ENCODE measurements around the gene CDC123.
A peak's percentile ranks its signal among the peaks of the same experiment; 100 is the strongest.
"Not testable (repeated sequence)": the region's sequence is repeated elsewhere in the genome, so short reads cannot be mapped to it uniquely, and the experiment has no call there.

CDC123 gene

DNA sequence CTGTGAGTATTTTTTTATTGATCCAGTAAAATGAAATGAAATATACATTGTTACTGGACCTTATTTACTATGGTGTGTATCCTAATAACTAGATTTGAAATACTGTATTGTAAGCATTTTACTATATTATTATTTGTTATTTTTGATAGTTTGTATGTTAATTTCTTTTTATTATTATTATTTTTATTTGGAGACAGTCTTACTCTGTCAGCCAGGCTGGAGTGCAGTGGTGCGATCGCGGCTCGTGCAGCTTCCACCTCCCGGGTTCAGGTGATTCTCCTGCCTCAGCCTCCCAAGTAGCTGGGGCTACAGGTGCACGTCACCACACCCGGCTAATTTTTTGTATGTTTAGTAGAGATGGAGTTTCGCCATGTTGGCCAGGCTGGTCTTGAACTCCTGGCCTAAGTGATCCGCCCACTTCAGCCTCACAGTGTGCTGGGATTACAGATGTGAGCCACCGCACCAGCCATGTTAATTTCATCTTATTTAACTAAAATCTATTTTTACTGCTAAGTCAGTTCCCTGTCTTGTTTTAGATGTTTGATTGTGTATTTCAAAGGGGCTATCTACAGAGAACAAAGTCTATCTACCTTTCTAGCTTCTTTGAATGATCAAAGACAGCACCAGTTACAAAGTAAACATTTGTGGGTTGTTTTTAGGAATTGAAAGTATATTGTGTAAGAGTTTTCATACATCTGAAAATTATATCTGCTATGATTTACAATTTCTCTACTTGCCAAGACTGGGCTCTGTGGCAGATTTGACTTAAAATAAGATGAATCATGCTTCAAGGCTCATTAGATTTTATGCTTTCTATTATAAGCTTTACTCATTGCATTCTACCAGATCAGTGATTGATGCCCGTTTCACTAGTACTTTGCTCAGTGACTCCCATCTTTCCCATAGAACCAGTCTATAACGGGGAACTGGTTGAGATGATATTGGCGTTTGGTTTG is 41.6 kb downstream of the CDC123 start:
- DNase-seq, result no peak

DNA sequence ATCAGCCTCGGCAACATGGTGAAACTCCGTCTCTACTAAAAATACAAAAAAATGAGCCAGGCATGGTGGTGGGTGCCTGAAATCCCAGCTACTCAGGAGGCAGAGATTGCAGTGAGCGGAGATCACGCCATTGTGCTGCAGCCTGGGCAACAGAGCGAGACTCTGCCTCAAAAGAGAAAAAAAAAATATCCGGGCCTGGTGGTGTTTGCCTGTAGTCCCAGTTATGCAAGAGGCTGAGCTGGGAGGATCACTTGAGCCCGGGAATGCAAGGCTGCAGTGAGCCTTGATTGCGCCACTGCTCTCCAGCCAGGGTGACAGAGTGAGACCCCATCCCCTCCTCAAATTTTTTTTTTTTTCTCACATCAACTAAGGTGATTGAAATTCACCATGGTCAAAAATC is 42.8 kb downstream of the CDC123 start:
- no peak for DNase-seq

DNA sequence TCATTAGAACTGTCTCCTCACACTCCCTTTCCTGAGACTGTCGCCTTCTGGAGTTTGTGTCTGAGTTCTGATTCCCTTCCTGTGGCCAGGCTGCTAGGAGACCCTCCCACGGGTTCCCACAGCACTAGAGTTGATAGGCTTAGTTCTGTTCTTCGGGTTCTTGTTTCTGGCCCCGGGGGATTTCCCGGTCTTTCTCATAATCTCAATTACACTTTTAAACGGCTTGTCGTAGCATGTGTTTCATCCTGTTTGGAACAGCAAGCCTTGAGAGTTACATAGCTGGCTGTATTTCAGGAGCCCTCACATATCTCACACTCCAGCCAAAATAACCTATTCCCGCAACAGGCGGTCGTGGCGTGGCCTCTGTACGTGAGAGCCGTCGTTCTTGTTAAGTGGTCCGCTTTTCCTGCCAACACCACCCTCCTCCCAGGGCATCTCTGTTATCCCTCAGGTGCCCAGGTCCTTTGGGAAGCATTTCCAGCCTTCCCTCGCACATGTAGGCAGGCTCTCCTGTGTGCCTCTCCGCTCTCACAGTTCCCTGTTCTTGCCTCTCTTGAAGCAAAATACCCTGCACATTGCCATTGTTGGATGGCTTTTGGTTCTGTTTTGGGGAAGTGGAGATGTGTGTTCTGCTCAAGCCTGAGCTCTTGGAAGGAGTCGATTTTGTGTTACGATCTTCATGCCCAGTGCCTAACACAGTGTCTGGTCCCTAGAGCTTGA is 46.0 kb downstream of the CDC123 start:
- no peak for DNase-seq

DNA sequence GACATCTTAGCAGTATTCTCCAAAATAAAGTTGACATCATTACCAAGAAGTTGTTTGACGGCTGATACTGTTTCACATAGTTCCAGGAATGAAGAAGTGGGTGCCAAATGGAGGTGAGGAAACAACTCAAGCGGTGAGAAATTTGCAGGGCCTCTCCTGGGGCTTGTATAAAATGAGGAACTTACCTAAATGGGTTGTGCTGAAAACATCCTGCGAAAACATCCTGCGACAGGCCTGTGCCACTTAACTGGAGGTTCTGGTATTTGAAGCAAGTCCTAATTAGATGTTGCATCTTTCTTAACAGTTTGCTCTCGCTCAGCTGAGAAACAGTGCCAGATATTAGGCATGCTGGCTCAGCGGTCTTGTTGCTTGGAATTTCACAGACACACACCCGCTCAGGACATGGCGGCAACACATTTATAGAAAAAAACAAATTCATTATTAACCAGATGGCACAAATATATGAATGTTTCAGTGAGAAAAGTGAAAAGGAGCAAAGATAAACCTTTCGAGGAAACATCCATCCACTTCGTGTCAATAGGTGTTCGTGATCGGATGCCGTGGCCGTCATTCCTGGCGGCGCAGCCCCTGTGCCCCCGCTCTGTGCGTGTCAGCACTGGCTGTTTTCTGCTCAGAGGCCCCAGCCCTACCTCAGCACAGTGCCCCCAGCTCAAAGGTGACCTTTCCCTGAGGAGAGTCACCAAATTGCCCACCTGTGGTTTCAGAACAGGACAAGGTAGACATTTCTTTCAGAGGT is 48.1 kb downstream of the CDC123 start:
- DNase-seq, result no peak

DNA sequence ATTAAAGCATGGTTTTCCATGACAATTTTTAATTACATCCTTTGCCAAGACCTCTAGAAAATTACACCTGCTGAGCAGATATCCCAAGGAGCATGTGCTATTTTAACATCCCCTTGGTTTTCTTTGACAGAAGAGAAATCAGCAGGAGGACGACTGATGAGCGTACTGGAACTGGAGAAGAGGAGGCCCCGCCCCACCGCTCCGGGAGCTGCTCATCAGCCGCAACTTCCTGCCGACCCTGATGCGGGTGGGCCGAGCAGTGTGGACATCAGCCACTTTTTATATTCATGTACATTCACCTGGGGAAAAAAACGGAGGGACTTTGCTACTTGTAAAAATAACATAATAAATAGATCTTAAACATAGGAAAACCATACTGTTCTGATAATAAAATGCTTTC is 54.2 kb downstream of the CDC123 start:
- DNase-seq, result peak; percentile 35

DNA sequence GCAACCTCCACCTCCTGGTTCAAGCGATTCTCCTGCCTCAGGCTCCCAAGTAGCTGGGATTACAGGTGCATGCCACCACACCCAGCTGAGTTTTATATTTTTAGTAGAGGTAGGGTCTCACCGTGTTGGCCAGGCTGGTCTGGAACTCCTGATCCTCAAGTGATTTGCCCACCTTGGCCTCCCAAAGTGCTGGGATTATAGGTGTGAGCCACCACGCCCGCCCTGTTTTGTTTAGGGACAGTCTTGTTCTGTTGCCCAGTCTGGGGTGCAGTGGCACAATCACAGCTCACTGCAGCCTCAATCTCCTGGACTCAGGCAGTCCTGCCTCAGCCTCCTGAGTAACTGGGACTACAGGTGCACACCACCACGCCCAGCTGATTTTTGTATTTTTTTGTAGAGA is 54.7 kb downstream of the CDC123 start:
- DNase-seq, result not testable (repeated sequence)

DNA sequence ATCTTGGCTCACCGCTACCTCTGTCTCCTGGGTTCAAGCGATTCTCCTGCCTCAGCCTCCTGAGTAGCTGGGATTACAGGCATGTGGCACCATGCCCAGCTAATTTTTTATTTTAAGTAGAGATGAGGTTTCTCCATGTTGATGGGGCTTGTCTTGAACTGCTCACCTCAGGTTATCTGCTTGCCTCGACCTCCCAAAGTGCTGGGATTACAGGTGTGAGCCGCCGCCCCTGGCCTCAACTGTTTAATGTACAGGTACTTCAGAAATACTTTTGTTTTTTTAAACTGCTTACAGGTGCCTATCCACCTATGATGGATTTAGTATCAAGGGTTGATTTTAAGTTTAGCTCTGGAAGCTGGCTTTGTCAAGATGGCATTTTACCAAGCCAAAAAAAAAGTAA is 55.6 kb downstream of the CDC123 start:
- DNase-seq, result no peak

DNA sequence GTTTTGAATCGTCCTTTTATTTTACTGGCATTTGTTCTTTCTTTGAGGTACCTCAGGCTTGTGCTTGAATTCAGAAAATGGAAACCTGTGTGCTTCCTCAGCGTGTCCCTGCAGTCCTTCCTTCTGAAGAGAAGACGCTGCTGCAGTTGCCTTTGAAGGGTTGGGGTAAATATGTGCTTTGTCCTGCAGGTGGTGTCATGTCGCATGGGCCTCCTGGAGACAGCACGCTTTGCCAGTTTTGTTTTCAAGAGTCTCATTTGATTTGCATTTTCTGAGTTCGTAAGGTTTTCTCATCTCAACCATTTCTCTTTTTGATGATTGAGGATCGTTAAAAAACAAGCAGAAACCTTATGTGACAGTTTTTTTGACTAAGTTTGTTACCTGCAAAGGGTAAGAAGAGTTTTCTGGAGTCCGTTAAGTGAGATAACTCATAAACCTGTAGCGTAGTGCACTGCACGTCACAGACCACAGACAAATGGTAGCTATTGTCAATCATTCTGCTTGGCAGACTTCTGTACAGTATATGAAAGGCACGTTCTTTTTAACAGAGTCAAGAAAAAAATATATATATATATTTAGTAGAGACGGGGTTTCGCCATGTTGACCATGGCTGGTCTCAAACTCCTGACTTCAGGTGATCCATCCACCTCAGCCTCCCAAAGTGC is 57.0 kb downstream of the CDC123 start:
- no peak for DNase-seq

DNA sequence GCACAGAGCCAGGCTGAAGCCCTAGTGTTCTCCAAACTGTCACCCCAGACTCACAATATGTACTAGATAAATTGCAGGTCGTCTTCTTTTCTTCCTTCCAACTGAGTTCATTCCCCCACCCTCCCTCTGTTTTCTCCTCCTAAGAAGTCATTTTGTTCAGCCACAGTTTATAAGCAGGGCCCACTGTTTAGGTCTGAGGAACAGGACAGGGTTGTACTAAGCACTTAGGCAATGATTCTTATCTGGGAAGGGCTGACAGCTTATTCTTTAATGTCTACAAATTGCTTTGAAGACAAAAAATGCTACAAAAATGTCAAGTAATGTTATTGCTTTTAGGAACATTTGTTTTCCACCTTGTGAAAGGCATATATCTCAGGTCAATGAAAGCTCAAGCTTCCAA is 59.1 kb downstream of the CDC123 start:
- no peak for DNase-seq

DNA sequence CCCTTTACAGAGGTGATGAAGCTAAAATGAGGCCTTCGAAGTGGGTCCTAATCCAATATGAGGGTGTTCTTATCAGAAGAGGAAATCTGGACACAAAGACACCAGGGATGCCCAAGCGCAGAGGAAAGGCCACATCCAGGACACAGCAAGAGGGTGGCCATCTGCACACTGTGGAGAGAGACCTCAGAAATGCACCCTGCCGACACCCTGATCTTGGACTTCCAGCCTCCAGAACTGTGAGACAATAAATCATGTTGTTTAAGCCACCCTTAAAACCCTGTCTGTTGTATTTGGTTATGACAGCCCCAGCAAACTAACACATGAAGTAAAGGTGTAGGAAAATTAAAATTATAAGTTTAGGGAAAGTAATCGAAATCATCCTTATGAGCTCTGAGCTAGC is 64.0 kb downstream of the CDC123 start:
- no peak for DNase-seq

DNA sequence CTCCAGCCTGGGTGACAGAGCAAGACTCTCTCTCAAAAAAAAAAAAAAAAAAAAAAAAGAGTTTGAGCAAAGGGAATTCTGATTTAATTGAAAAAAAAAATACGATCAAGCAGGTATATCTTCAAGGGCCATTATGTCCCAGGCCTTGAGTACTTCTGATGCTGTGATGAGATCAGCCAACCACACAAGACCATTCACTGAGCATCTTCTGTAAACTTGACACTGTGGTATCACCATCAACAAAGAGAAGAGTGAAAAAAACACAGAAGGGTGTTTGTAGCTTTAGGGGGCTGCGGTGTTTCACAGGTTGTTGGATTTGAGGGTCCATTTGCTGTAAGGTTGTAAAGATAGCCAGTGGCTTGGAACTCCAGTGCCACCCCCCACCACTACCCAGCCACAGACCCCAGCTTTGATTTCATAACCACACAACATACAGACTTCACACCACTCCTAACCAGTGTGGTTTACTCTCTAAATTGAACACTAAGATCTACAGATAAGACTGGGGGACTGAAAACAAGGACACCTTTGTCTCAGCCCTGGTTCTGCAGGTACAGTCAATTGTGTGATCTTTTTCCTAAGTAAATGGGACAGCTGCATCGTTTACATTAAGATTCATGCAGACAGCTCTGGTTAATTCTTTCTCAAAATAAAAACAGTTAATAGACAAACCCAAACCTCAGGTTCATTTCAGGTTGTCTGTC is 66.4 kb downstream of the CDC123 start:
- no peak for DNase-seq

DNA sequence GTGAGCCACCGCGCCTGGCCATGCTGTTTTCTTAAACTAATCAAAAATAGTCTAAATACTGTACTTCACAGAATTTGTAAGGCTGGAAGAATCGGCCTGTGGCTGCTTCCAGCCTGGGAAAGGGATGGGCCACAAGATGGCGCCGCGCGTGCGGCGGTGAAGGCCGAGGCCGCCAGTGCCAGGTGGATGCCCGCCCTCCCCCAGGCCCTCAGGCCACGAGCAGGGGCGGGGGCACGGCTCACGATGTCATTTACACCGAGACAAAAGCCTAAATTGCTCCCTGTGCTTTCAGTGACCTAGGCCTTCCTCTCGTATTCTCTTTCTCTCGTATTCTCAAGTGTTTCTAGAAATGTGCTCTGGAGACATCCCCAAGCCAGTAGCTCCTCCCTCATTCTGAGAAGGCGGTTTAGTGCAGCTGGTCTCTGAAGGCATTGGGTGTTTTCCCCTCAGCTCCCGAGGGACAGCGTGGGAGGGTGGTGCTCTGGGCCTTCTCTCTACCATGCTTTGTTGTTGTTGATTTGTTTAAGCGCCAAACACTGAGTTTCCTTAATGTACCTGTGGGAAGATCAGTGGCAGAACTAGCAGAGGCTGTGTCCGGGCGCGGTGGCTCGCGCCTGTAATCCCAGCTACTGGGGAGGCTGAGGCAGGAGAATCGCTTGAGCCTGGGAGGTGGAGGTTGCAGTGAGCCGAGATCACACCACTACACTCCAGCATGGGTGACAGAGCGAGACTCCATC is 68.4 kb downstream of the CDC123 start:
- peak; percentile 67 for DNase-seq

DNA sequence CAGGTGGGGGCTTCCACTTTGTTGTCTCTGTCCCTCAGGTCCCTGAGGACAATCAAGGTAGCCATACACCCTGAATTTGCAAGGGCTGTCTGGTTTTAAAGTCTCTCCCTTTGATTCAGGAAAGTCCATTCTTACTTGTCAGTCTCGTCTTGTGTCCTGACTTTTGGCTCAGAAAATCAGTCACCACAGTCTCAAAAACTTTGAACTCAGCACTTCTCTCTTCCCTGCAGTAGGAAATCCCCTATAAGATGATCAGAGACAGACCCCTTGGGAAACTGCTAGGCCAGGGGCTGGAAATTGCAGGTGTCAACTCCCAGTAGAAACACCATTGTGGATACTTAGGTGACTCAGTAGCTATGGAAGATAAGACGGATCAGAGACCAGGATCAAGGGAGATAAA is 73.1 kb downstream of the CDC123 start:
- no peak for DNase-seq

DNA sequence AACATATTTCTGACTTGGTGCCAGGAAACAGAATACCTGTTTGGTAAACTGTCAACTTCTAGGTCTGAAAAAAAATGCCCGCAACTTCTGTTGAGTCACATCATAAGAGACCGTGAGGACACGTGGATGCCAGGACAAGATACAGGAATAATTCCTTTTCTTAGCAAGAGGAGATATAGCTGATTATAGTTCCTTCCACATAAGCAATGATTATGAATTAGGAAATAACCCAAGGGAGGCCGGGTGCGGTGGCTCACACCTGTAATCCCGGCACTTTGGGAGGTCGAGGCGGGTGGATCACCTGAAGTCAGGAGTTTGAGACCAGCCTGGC is 75.2 kb downstream of the CDC123 start:
- DNase-seq, result no peak

DNA sequence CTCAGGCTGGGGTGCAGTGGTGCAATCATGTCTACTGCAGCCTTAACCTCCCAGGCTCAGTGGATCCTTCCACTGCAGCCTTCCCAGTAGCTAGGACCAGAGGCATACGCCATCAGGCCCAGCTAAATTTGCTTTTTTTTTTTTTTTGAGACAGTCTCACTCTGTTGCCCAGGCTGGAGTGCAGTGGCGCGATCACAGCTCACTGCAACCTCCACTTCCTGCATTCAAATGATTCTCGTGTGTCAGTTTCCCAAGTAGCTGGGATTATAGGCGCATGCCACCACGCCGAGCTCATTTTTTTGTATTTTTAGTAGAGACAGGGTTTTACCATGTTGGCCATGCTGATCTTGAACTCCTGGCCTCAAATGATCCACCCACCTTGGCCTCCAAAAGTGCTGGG is 81.9 kb downstream of the CDC123 start:
- DNase-seq, result not testable (repeated sequence)

DNA sequence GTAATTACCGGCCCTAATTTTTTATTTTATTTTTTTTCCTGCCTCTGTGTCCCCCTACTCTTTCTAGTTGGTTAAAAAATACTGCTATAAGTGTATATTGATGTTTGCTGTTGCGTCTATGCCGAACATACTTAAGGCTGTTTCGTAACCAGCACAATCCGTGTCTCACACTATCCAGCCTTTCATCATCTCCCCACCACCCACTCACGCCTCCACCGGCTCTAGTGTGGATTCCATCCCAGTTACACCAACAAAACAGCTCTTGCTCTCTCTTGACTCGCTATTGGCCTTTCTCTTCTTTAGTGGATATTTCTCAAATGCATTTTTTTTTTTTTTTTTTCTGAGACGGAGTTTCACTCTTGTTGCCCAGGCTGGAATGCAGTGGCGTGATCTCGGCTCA is 83.3 kb downstream of the CDC123 start:
- DNase-seq, result no peak

DNA sequence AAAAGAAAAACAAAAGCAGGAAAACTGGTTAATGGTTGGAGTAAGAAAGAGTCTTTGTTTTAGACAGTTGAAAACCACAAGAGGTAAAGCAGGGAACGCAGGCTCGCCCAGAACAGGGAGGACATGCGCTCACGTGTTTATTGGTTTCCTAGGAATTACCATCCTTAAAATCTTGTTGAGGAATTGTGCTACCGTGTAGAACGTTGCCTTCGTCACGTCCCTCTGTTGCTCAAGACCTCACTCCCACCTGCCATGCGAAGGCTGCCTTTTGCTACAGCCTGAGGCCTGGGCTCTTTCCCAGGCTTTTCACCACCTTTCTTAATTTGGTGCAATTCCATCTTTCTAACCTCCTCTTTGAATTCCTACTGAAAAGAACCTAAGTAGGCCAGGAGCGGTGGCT is 91.8 kb downstream of the CDC123 start:
- DNase-seq, result no peak

DNA sequence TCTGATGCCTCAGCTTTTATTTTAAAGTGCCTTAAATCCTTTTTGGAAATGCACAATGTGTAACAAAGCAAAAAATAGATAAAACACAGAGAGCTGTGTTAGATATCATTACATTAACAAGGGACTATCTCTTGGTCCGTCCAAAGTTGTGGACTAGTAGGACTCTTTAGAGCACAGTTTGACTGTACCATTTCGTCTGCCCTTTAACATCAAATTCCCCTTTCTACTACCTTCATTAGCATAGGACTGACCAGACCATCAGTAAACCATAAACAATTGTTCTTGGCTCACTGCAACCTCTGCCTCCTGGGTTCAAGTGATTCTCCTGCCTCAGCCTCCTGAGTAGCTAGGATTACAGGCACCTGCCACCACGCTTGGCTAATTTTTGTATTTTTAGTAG is 101.8 kb downstream of the CDC123 start:
- not testable (repeated sequence) for DNase-seq

DNA sequence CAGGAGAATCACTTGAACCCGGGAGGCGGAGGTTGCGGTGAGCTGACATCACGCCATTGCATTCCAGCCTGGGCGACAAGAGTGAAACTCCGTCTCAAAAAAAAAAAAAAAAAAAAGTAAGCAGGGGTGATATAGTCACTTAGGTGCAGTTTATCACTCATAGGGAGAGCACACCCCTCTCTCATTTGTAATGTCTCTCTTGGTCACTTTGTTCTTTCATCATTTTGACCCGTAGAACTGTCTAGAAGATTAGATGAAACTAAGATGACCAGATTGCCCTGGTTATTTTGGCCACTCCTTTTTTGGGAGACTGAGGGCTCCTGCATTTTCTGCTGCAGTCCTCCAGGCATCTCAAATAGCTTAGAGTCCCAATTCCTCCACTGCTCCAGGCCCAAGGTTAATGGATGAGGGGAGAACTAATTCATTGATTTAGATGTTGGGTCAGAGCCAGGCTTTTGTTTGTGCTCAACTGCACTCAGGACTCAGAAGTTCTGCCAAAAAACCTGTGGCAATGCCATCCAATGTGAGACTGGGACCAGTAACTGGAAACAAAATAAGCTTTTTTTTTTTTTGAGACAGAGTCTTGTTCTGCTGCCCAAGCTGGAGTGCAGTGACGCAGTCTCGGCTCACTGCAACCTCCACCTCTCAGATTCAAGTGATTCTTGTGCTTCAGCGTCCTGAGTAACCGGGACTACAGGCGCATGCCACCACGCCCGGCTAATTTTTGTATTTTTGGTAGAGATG is 103.4 kb downstream of the CDC123 start:
- DNase-seq, result no peak
